IPS DF 6.9 (cell line): ENCODE measurements around the gene PKP1.

Experiments
- DNase-seq: peaks from one replicate; pipeline ENCODE4 v3.0.0-alpha.2; 2013; ENCODE audit warnings: low read depth, low spot score
- H3K27ac ChIP-seq: one replicate; pipeline ENCODE4 v1.5.1; 2013; ENCODE audit warnings: low read length, control low read depth
- H3K27me3 ChIP-seq: 2 replicates; pipeline ENCODE4 v1.6.1; 2013; ENCODE audit warnings: mild to moderate bottlenecking, low read length; ENCODE audit not compliant: control insufficient read depth, insufficient read depth
- H3K36me3 ChIP-seq: 2 replicates; pipeline ENCODE4 v1.6.1; 2013; ENCODE audit warnings: low read length; ENCODE audit not compliant: control insufficient read depth, insufficient read depth
- H3K4me1 ChIP-seq: 2 replicates; pipeline ENCODE4 v1.6.1; 2013; ENCODE audit warnings: low read length; ENCODE audit not compliant: control insufficient read depth, insufficient read depth
- H3K4me3 ChIP-seq: 2 replicates; pipeline ENCODE4 v1.5.1; 2013; ENCODE audit warnings: mild to moderate bottlenecking, low read length
- H3K9me3 ChIP-seq: 2 replicates; pipeline ENCODE4 v1.6.1; 2013; ENCODE audit warnings: low read length, inconsistent platforms; ENCODE audit not compliant: control insufficient read depth, insufficient read depth
- WGBS: extraction: QIAGEN DNeasy Blood & Tissue Kit; methylation state at CpG from one replicate; pipeline ENCODE4 v1.1.7; 2013; ENCODE audit warnings: mixed read lengths, missing lambda C conversion rate; ENCODE audit not compliant: insufficient read length, insufficient coverage; 5-methylcytosine and 5-hydroxymethylcytosine counted together

Gene PKP1

DNA sequence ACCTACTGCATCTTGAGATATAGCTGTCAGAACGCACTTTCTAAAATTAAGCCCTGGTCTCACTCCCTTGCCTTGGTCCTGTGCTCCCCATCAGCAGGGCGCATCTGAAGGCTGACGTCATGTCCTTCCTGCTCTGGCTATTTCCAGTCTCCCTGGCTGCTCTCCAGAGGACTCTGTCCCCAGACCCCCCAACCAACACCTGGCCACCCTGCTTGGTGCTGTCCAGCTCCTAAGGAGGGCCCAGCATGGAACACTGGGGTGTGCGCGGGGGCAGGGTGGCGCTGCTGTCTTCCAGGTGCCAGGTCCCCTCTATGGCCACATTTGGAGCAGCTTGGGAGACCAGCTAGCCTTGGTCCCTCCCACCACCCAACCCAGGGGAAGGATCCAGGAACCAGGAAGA, 85.9 kb downstream of the PKP1 start:
- Histone ChIP-seq H3K27ac (no peak overlapping the region), H3K9me3 (no peaks in the 10 kb centered on the region), H3K36me3 (no peaks in the 10 kb centered on the region), H3K4me3 (no peak overlapping the region), H3K4me1 (peaks cover 1% of the 10 kb centered on the region; the same call in 1 of the 2 replicates), H3K27me3 (no peaks in the 10 kb centered on the region)
- WGBS: no CpG with 5 or more reads among the region's 6 CpGs
- DNase-seq: no peak

- H3K36me3 ChIP-seq: no peaks in the 10 kb centered on the region
- no peak for DNase-seq
- H3K9me3 ChIP-seq: no peaks in the 10 kb centered on the region
- H3K4me3 ChIP-seq: no peak overlapping the region
- WGBS: no CpG with 5 or more reads among the region's 3 CpGs
- no peaks in the 10 kb centered on the region for H3K27me3 ChIP-seq
- no peak overlapping the region for H3K27ac ChIP-seq
- peaks cover 10% of the 10 kb centered on the region for H3K4me1 ChIP-seq
Measured at GRCh38 chr1:201370500-201370899, 87.2 kb downstream of the PKP1 start.

- no peak for DNase-seq
- Histone ChIP-seq H3K4me3 (no peak overlapping the region), H3K36me3 (no peaks in the 10 kb centered on the region), H3K27me3 (no peaks in the 10 kb centered on the region), H3K4me1 (peaks cover 16% of the 10 kb centered on the region), H3K27ac (no peak overlapping the region), H3K9me3 (no peaks in the 10 kb centered on the region)
- WGBS: no CpG with 5 or more reads among the region's 9 CpGs
Measured at GRCh38 chr1:201371276-201371675, 88.0 kb downstream of the PKP1 start.

DNA sequence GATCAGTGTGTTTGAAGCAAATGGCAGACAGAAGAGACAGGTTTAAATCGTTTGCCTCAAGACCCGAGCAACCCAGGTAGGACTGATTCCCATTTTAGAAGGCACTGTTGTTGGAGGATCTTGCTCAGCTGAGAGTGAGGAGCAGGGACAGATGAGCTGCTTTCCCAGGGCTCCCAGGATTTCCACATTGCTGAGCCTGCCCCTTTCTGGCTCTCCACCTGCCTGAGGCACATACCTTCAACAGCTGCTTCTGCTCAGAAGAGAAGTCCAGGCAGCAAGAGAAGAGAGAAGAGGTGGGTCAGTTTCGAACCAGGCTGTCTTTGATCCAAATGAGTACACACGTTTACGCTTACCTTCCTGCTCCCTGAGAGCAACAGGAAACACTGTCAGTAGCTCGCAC, 88.5 kb downstream of the PKP1 start:
- no peak for DNase-seq
- Histone ChIP-seq H3K27ac (no peak overlapping the region), H3K27me3 (no peaks in the 10 kb centered on the region), H3K36me3 (no peaks in the 10 kb centered on the region), H3K9me3 (no peaks in the 10 kb centered on the region), H3K4me3 (no peak overlapping the region), H3K4me1 (peaks cover 16% of the 10 kb centered on the region)
- no CpG with 5 or more reads among the region's 6 CpGs for WGBS

- no peak overlapping the region for H3K4me3 ChIP-seq
- no CpG with 5 or more reads among the region's 7 CpGs for WGBS
- no peak overlapping the region for H3K27ac ChIP-seq
- DNase-seq: no peak
- H3K9me3 ChIP-seq: no peaks in the 10 kb centered on the region
- H3K27me3 ChIP-seq: no peaks in the 10 kb centered on the region
- peaks cover 24% of the 10 kb centered on the region for H3K4me1 ChIP-seq
- no peaks in the 10 kb centered on the region for H3K36me3 ChIP-seq
Measured at GRCh38 chr1:201374364-201374763, 91.1 kb downstream of the PKP1 start.

- no peaks in the 10 kb centered on the region for H3K36me3 ChIP-seq
- H3K27ac ChIP-seq: no peak overlapping the region
- H3K4me3 ChIP-seq: no peak overlapping the region
- peaks cover 25% of the 10 kb centered on the region for H3K4me1 ChIP-seq
- no CpG with 5 or more reads among the region's 4 CpGs for WGBS
- no peaks in the 10 kb centered on the region for H3K27me3 ChIP-seq
- H3K9me3 ChIP-seq: no peaks in the 10 kb centered on the region
- DNase-seq: no peak
Measured at GRCh38 chr1:201375169-201375568, 91.9 kb downstream of the PKP1 start.

GRCh38 chr1:201376107-201376463, 92.8 kb downstream of the PKP1 start:
- no peaks in the 10 kb centered on the region for H3K27me3 ChIP-seq
- H3K4me3 ChIP-seq: no peak overlapping the region
- H3K36me3 ChIP-seq: no peaks in the 10 kb centered on the region
- H3K27ac ChIP-seq: peak overlapping the region; percentile 93
- DNase-seq: no peak
- WGBS: no CpG with 5 or more reads among the region's 4 CpGs
- H3K4me1 ChIP-seq: peaks cover 25% of the 10 kb centered on the region
- no peaks in the 10 kb centered on the region for H3K9me3 ChIP-seq

DNA sequence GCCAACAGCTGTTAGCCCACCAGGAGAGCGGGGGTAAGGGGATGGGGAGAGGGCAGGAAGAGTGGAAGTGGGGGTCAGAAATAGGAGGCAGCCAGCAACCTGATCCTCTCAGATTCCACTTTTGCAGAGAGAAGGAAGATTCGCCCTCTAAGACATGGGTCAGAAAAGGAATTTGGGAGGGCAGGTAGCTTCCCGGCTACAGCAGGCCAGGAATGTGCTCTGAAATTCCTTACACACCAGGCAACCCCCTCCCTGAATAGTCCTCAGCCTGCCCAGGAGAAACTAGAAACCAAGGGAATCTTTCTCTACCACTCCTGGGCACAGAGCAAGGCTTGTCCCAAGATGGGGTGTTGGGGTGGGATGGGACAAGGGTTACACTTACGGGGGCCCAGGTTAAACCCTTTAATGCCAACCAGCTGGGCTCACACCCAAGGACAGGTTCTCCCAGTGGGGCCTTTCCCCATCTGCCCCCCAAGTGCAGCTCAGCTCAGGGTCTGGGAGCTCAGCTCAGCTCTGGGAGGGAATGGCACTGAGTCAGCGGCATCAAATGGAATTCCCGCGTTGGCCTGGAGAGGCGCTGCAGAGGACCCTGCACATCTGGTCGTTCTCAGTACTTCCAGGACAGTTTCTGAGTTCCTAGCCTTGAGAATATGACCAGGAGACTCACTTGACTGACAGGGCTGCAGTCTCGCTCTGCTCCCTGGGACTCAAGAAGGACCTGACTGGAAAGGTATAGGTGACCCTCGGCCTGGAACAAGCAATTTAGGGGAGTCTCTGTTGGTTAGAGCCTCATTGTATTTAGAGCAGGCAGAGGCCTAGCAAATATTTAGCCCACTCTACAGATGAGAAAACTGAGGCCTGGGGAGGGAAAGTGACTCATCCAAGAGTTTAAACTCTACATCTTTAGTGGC, 93.4 kb downstream of the PKP1 start:
- WGBS: no CpG with 5 or more reads among the region's 11 CpGs
- peak; percentile 85 for DNase-seq
- H3K4me3 ChIP-seq: no peak overlapping the region
- H3K4me1 ChIP-seq: peaks cover 25% of the 10 kb centered on the region
- H3K27me3 ChIP-seq: no peaks in the 10 kb centered on the region
- H3K36me3 ChIP-seq: no peaks in the 10 kb centered on the region
- H3K27ac ChIP-seq: no peak overlapping the region
- H3K9me3 ChIP-seq: no peaks in the 10 kb centered on the region

GRCh38 chr1:201377611-201378092, 94.3 kb downstream of the PKP1 start, which contains the start of gene TNNT2:
Gene TNNT2, minus strand, starts transcription at chr1:201377680. Its CDS starts 4,426 bp downstream, at chr1:201373254.
- no peak within 1 kb of the TSS for H3K27ac ChIP-seq
- no CpG with 5 or more reads among the region's 9 CpGs for WGBS
- no peak within 1 kb of the TSS for H3K4me3 ChIP-seq
- peaks cover 25% of the 10 kb centered on the region for H3K4me1 ChIP-seq
- DNase-seq: no peak
- no peaks in the 10 kb centered on the region for H3K9me3 ChIP-seq
- no peaks in the 10 kb centered on the region for H3K36me3 ChIP-seq
- no peaks in the 10 kb centered on the region for H3K27me3 ChIP-seq

GRCh38 chr1:201378804-201379203, 95.5 kb downstream of the PKP1 start:
- H3K36me3 ChIP-seq: peaks cover 4% of the 10 kb centered on the region; the same call in 1 of the 2 replicates
- no peaks in the 10 kb centered on the region for H3K27me3 ChIP-seq
- H3K4me3 ChIP-seq: no peak overlapping the region
- DNase-seq: no peak
- peaks cover 25% of the 10 kb centered on the region for H3K4me1 ChIP-seq
- no peaks in the 10 kb centered on the region for H3K9me3 ChIP-seq
- WGBS: no CpG with 5 or more reads among the region's 6 CpGs
- no peak overlapping the region for H3K27ac ChIP-seq
